ENCODE results near the gene DGCR2.
"Not testable (repeated sequence)": the region's sequence is repeated elsewhere in the genome, so short reads cannot be mapped to it uniquely, and the experiment has no call there.

DGCR2 gene

DNA sequence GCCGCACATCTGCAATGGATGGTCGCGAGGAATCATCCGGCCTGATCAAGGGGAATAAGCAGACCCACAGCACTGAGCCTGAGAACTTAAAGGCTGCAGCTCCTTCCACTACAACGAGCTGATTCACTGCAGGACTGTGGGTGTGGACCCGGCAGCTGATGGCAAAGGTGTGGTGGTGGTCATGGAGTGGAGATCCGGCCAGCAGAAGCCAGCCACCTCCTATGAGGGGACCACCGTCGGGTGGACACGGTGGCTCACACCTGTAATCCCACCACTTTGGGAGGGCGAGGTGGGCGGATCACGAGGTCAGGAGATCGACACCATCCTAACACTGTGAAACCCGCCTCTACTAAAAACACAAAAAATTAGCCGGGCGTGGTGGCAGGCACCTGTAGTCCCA is 66.4 kb downstream of the DGCR2 start:
- H3K27me3 ChIP-seq: no peaks in the 10 kb centered on the region
- H3K36me3 ChIP-seq: peaks cover 92 to 100% (median 98%) of the 10 kb centered on the region in 11 experiments
- H3K27ac ChIP-seq: no peak overlapping the region
- no peak overlapping the region for H3K9ac ChIP-seq
- H3K4me2 ChIP-seq: no peak overlapping the region
- H4K20me1 ChIP-seq: peaks cover 7 to 80% (median 46%) of the 10 kb centered on the region in 11 experiments; a peak in 19 of 22 replicates
- TF ChIP-seq Cebpa-rat (IDR thresholded peaks at IDR 0.05): no peak
- H3K4me3 ChIP-seq: no peak overlapping the region
- no peaks in the 10 kb centered on the region for H3K9me3 ChIP-seq (replicated peaks in 1 of 11)
- no peaks in the 10 kb centered on the region for H3K4me1 ChIP-seq

DNA sequence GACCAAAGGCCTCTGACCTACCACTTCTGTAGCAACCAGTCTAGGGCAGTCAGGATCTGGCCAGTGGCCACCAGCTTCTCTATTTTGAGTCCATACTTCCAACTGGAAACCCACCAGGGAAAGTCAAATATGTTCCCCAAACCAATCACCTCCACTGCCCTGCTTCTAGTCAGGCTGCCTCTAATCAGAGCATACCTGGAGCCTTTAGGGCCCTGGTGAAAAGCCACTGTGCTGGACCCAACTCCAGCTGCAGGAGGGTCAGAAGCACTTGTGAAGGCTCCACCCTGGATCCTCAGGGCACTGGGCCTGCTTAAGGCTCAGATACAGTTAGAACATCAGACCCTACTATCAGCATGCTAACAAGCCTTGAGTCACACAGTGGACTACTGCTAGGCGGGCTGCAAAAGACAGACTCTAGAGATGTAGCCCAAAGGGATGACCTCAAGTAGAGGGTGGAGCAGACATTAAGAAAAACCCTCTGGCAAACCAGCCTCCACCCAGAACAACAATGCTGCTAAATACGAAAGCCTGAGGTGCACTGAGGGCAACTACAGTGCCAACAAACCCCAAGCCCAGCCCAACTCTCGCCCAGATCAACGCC is 69.2 kb downstream of the DGCR2 start:
- no peak overlapping the region for H3K9ac ChIP-seq
- H3K27me3 ChIP-seq: no peaks in the 10 kb centered on the region
- TF ChIP-seq Cebpa-rat (IDR thresholded peaks at IDR 0.05): no peak
- no peak overlapping the region for H3K4me3 ChIP-seq
- peaks cover 93 to 100% (median 98%) of the 10 kb centered on the region in 11 experiments for H3K36me3 ChIP-seq
- no peaks in the 10 kb centered on the region for H3K4me1 ChIP-seq
- peaks cover 4 to 69% (median 38%) of the 10 kb centered on the region in 11 experiments; a peak in 19 of 22 replicates for H4K20me1 ChIP-seq
- H3K27ac ChIP-seq: no peak overlapping the region
- no peak overlapping the region for H3K4me2 ChIP-seq
- H3K9me3 ChIP-seq (replicated peaks in 1 of 11): no peaks in the 10 kb centered on the region

DNA sequence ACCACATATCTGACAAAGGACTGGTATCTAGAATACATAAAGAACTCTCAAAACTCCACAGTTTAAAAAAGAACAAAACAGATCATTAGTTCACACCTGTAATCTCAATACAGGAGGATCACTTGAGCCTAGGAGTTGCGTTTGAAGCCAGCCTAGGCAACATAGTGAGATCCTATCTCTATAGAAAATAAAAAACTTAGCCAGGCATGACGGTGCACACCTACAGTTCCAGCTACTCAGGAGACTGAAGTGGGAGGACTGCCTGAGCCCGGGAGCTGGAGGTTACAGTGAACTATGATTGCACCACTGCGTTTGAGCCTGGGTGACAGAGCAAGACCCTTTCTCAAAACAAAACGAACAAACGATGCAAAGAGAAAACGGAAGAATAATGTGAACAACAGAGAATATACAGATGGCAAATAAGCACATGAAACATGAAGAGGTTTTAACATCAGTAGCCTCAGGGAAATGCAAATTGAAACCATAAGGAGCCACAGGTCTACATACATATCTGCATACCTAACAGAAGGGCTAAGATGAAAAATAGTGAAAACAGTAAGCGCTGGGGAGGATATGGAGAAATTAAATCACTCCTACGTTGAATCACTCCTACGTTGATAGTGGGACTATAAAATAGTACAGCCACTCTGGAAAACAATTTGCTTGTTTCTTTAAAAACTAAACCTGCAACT is 70.7 kb downstream of the DGCR2 start:
- Histone ChIP-seq H3K27ac (no peak overlapping the region), H3K4me2 (no peak overlapping the region), H3K4me1 (no peaks in the 10 kb centered on the region), H3K9me3 (replicated peaks in 1 of 11) (no peaks in the 10 kb centered on the region), H4K20me1 (peaks cover 4 to 68% (median 29%) of the 10 kb centered on the region in 11 experiments; a peak in 16 of 22 replicates), H3K4me3 (no peak overlapping the region), H3K27me3 (no peaks in the 10 kb centered on the region), H3K36me3 (peaks cover 93 to 100% (median 98%) of the 10 kb centered on the region in 11 experiments), H3K9ac (no peak overlapping the region)
- no peak for TF ChIP-seq Cebpa-rat (IDR thresholded peaks at IDR 0.05)

DNA sequence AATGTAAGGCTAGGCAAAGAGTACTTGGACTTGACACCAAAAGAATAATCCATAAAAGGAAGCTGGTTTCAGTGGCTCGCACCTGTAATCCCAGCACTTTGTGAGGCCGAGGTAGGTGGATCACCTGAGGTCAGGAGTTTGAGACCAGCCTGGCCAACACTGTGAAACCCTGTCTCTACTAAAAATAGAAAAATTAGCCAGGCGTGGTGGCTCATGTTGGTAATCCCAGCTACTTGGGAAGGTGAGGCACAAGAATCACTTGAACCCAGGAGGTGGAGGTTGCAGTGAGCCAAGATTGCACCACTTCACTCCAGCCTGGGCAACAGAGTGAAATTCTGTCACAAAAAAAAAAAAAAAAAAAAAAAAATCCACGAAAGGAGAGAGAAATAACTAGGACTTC is 71.4 kb downstream of the DGCR2 start:
- H3K27me3 ChIP-seq; H3K4me2 ChIP-seq; H3K27ac ChIP-seq; H3K4me1 ChIP-seq; H3K9ac ChIP-seq; H3K9me3 ChIP-seq (replicated peaks in 1 of 11); H3K4me3 ChIP-seq: not testable (repeated sequence)
- Histone ChIP-seq H3K36me3 (peaks cover 94 to 100% (median 99%) of the 10 kb centered on the region in 11 experiments), H4K20me1 (peaks cover 4 to 64% (median 28%) of the 10 kb centered on the region in 11 experiments; a peak in 16 of 22 replicates)

DNA sequence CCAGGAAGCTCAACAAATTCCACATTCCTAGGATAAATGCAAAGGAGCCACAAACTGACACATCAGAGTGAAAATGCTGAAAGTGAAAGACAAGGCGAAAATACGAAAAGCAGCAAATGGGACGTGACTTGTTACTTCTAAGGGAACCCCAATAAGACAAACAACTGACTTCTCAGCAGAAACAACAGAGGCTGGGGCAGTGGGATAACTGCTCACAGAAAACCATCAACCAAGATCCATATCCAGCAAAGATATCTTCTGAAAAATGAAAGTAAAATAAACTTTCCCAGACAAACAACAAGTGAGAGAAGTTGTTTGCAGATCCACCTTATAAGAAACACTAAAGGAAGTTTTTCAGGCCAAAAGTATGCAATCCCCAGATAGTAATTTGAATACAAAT is 72.1 kb downstream of the DGCR2 start:
- no peaks in the 10 kb centered on the region for H3K4me1 ChIP-seq
- no peaks in the 10 kb centered on the region for H3K9me3 ChIP-seq (replicated peaks in 1 of 11)
- H3K36me3 ChIP-seq: peaks cover 97 to 100% (median 99%) of the 10 kb centered on the region in 11 experiments
- no peak overlapping the region for H3K4me2 ChIP-seq
- no peak overlapping the region for H3K4me3 ChIP-seq
- no peak for TF ChIP-seq Cebpa-rat (IDR thresholded peaks at IDR 0.05)
- peaks cover 4 to 60% (median 24%) of the 10 kb centered on the region in 11 experiments; a peak in 16 of 22 replicates for H4K20me1 ChIP-seq
- H3K27ac ChIP-seq: no peak overlapping the region
- H3K9ac ChIP-seq: no peak overlapping the region
- no peaks in the 10 kb centered on the region for H3K27me3 ChIP-seq

DNA sequence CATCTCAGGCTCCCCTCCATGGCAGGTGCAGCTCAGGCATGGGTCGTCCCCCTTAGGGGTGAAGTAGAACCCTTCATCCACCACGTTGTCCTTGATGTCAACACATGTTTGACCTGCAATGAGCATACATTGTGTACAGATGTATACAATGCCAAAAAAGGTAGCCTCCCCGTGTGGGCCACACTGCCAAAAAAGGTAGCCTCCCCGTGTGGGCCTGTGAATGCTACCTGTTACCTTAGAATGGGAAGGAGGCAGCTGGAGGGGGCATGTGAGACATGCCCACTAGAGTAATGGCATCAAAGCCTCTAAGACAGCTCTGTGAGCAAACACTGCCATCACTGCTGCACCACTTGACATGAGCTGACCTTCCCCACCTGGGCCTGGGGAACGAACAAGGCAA is 73.7 kb downstream of the DGCR2 start:
- H3K4me2 ChIP-seq: no peak overlapping the region
- no peak overlapping the region for H3K9ac ChIP-seq
- no peak overlapping the region for H3K4me3 ChIP-seq
- no peaks in the 10 kb centered on the region for H3K9me3 ChIP-seq (replicated peaks in 1 of 11)
- H4K20me1 ChIP-seq: peaks cover 6 to 69% (median 34%) of the 10 kb centered on the region in 11 experiments; a peak in 19 of 22 replicates
- no peak overlapping the region for H3K27ac ChIP-seq
- peaks cover 0 to 7% (median under 1%) of the 10 kb centered on the region in 10 experiments; a peak in 6 of 20 replicates for H3K4me1 ChIP-seq
- H3K27me3 ChIP-seq: no peaks in the 10 kb centered on the region
- TF ChIP-seq Cebpa-rat (IDR thresholded peaks at IDR 0.05): no peak
- peaks cover 99 to 100% (median 100%) of the 10 kb centered on the region in 11 experiments for H3K36me3 ChIP-seq

DNA sequence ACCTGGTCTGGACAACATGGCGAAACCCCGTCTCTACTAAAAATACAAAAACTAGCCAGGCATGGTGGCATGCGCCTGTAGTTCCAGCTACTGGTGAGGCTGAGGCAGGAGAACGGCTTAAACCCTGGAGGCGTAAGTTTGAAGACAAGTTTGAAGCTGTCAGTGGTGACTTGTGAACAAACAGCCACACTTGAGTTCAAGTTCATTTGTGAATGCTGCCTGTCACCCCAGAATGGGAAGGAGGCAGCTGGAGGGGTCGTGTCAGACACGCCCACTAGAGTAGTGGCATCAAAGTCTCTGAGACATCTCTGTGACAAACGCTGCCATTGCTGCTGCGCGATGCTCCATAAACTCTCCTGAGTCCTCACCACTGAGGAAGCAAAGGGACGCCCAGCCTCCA is 74.2 kb downstream of the DGCR2 start:
- Histone ChIP-seq H3K4me2 (no peak overlapping the region), H3K4me1 (peaks cover 0 to 13% (median 3%) of the 10 kb centered on the region in 10 experiments; a peak in 10 of 20 replicates), H3K27me3 (no peaks in the 10 kb centered on the region), H3K36me3 (peaks cover 99 to 100% (median 100%) of the 10 kb centered on the region in 11 experiments), H3K9me3 (replicated peaks in 1 of 11) (no peaks in the 10 kb centered on the region), H4K20me1 (peaks cover under 1 to 69% (median 34%) of the 10 kb centered on the region in 11 experiments; a peak in 19 of 22 replicates), H3K4me3 (no peak overlapping the region), H3K9ac (no peak overlapping the region), H3K27ac (no peak overlapping the region)
- TF ChIP-seq Cebpa-rat (IDR thresholded peaks at IDR 0.05): no peak

DNA sequence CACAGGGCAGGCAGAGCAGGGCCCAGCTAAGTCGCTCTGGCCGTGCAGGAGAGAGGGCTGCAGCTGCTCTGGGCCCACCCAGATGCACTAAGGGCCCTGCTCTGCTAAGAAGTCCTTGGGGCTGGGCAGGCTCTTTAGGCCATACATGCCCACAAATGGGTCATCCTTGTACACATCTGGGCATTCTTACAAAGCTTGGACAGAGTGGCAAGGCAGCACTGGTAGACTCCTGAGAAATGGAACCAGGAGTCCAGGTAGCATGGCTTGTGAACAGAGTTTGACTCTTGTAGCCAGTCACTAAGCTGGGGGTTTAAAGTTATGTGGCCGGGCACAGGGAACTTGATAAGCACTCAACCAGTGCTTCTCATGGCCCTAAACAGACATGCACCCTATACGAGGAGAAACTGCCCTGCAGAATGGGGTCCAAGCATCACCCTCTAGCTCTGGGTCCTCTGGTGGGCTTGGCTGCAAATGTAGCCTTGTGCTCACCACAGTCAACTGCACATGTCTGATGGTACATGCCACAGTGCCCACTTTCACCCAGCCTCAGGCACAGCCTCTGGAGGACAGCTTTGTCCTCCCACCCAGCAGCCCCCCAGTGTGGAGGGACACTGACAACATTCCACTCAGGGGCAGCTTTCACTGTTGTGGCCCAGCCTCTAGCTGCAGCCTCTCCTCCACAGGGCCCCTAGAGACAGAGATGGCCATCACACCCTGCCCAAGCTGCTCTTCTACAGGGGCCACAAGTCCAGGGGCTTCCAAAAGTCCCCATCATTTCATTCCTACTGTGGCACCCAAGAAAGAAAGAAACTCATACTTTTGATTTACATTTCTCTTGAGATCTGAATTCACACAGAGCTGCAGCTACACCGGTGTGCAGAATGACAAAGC is 75.2 kb downstream of the DGCR2 start:
- Histone ChIP-seq H3K4me3 (no peak overlapping the region), H3K4me2 (no peak overlapping the region), H3K27me3 (no peaks in the 10 kb centered on the region), H3K9ac (no peak overlapping the region), H3K36me3 (peaks cover 92 to 100% (median 100%) of the 10 kb centered on the region in 11 experiments), H3K27ac (no peak overlapping the region), H4K20me1 (peaks cover 0 to 70% (median 37%) of the 10 kb centered on the region in 11 experiments; a peak in 20 of 22 replicates), H3K9me3 (replicated peaks in 1 of 11) (no peaks in the 10 kb centered on the region), H3K4me1 (peaks cover 0 to 23% (median 14%) of the 10 kb centered on the region in 10 experiments; a peak in 16 of 20 replicates)
- no peak for TF ChIP-seq Cebpa-rat (IDR thresholded peaks at IDR 0.05)

DNA sequence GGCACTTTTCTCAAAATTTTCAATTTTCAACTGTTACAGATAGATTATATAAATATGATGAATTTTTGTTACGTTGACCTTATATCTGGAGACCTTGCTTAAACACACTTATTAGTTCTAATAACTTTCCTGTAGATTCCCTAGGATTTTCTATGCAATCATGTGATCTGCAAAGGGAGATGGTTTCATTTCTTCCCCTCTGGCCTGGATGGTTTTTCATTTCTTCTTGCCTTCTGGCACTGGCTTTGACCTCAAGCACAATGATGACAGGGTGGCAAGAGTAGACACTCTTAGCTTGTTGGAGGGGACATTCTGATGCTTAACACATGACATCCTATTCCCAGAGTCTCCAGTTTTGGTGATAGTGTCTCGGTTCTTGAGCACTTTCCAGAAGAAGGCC is 75.9 kb downstream of the DGCR2 start:
- H3K36me3 ChIP-seq: peaks cover 91 to 100% (median 100%) of the 10 kb centered on the region in 11 experiments
- peaks cover 0 to 25% (median 20%) of the 10 kb centered on the region in 10 experiments; a peak in 16 of 20 replicates for H3K4me1 ChIP-seq
- H3K9me3 ChIP-seq (replicated peaks in 1 of 11): no peaks in the 10 kb centered on the region
- peaks cover 0 to 75% (median 42%) of the 10 kb centered on the region in 11 experiments; a peak in 20 of 22 replicates for H4K20me1 ChIP-seq
- H3K9ac ChIP-seq: no peak overlapping the region
- H3K4me2 ChIP-seq: no peak overlapping the region
- no peak overlapping the region for H3K4me3 ChIP-seq
- no peak for TF ChIP-seq Cebpa-rat (IDR thresholded peaks at IDR 0.05)
- no peak overlapping the region for H3K27ac ChIP-seq
- H3K27me3 ChIP-seq: no peaks in the 10 kb centered on the region

Measured in BLaER1 treated with 17β-estradiol and CSF1 and Interleukin-3, amounts not matched to agents 10 nM and 100 nM (cell line).